Measurements from ENCODE around the gene AKAP10. TPM values are rescaled to one million over a fixed set of nuclear protein-coding genes. Genes with fewer than 3 reads are reported as not detected.
"Not testable (repeated sequence)": the region's sequence is repeated elsewhere in the genome, so short reads cannot be mapped to it uniquely, and the experiment has no call there.

Gene AKAP10
- polyA plus RNA-seq, 3 donors: 28.1 to 31.5 (median 28.8) TPM

DNA sequence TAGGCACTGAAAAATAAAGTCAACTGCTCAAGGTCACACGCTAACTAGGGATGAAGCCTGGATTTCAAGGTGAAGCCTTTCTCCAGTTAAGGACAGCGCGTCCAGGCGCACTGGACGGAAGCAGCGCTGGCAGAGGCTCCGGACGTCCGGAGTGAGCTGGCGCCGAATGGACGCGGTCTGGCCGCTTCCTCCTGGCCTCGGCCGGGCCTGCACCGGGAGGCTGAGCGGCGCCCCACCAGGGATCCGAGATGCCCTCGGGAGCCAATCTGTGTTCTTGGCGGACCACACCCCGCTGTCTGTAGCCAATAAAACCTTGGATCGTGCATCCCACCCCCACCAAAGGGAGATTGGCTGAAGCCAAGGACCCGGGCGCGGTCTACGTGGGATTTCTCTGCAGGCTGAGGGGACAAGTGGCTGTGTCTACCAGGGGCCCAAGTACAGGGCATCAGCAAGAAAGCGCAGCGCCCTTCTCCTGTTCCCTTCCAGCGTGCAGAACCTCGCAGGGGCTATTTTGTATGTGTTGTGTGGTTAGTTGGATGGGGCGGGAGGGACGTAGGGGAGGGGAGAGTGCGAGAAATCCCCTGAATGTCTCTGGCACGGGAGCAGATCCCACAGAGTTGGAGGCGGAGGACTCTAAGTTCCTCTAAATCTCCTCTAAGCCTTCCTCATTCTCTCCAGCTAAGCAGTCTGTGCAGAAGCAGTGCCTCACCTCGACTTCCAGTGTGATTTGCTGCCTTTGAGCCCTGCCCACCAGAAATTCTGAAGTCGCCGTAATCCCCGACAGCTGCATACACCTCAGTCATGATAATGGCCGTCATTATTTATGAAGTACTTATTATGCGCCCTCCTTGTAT is 2.5 kb upstream of the AKAP10 start:
- DNase-seq (ENCODE audit: low read depth in 3 of 3, low spot score in 2 of 3): no peak

DNA sequence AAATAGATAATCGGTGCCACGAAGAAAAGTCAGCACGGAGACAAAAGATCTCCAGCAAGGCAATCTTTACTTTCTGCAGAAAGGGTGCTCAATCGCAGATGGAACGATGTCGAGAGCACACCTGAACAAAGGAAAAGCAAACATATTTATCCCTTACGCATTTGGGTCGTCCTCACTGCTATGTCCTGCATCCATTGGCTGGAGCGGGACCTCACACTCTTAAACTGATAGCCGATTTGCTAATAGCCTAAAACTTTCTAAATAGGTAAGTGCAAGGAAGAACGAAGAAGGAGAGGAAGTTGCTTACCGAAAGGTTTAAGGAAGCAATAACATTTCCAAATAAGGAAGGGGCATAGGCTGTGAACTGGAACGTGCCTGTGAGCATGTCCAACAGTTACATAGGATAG is 1.2 kb upstream of the AKAP10 start:
- no peak for DNase-seq (ENCODE audit: low read depth in 3 of 3, low spot score in 2 of 3)

DNA sequence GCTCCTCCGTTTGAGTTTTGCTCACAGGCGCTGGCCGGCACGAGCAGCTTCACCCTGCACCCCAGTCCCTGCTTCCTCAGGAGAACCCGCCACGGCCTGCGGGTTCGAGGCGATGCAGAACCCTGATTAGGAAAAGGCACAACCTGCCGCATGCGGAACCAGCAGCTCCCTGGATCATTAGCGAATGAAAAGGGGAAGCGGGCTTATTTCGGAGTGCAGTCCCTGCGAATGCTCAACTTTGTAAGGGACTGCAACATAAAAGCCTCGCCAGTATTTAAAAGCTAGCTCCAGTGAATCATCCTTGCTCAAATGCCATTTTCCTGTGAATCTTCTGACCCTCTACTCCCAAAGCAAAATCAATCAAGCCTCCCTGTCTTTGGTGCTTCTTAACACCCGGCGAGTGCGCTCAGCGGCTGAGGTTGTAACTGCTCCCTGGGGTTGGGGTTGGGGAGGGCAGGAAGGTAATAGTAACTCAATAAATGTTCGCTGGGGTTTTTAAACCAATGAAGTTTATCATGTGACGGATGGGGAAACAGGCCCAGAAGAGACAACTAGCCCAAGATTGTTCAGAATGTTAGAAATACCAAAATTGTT is 678 bp upstream of the AKAP10 start:
- no peak for DNase-seq (ENCODE audit: low read depth in 3 of 3, low spot score in 2 of 3)

DNA sequence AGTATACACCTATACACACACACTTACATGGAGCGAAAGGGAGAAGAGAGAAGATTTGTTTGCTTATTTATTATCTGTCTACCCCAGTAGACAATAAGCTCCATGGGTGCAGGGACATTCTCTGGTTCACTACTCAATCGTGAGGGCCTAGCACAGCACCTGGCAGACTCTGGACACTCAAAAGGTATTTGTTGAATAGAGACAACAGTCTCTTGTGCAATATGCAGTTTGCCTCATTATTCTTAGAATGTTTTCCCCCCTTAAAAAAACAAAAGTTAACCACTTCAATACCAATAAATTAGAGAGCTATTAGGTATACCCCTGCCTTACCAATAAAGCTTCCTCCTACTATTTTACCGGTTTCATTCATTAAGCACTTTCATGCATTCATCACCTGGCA is 2.0 kb downstream of the AKAP10 start:
- DNase-seq (ENCODE audit: low read depth in 3 of 3, low spot score in 2 of 3): no peak

DNA sequence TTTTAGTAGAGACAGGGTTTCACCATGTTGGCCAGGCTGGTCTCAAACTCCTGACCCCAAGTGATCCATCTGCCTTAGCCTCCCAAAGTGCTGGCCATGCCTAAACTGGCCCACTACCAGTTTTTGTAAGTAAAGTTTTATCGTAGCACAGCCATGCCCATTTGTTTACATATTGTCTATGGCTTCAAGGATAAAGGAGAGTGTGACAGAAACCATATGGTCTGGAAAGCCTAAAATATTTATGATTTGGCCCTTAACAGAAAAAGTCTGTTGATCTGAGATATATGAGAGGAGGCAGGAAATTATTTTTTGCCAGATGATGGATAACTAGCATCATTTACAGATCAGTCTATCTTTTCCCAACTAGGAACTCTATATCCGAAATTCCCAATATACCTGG is 4.5 kb downstream of the AKAP10 start:
- DNase-seq (ENCODE audit: low read depth in 3 of 3, low spot score in 2 of 3): no peak

DNA sequence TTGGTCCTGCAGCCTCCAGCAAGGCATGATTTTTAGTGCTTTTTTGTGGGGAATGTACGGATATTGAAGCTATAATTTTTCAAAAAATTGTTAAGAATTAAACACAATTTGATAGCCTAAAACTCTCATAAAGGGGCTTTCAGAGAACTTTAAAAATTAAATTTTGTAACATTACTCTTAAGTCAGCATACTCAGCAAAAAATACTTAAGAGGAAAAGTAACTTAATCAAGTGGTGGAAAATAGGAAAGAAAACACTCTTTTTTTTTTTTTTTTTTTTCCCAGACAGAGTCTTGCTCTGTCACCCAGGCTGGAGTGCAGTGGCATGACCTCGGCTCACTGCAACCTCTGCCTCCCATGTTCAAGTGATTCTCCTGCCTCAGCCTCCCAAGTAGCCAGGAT is 14.7 kb downstream of the AKAP10 start:
- DNase-seq (ENCODE audit: low read depth in 3 of 3, low spot score in 2 of 3): not testable (repeated sequence)

DNA sequence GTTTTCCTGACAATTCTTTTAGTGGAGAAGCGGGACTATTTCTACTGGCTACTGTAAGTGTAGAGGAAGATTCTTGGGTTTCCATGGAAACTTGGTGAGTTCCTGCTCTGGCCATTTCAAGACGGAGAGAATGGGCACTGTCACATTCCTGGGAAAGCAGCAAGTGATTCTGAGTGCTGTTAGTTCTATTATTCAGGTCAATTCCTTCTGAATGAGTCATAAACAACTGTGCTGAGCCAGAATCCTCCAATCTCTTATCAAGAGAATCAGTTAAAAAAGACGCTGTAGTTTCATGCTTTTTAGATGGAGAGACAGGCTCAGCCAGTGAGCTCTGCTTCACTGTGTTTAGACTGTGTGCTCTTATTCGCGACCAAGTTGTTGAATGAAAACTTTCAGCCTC is 19.6 kb downstream of the AKAP10 start:
- no peak for DNase-seq (ENCODE audit: low read depth in 3 of 3, low spot score in 2 of 3)

DNA sequence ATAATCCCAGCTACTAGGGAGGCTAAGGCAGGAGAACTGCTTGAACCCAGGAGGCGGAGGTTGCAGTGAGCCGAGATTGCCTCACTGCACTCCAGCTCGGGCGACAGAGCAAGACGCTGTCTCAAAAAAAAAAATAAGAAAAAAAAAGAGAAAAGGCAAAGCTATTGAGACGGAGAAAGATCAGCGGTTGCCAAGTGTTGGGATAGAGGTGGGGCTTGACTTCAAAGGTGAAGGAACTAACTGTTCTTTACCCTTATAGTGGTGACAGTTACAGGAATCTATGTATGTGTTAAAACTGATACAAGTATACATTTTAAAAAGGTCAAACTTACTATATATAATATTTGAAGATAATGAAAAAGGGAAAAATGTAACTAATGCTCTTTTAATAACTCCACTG is 22.5 kb downstream of the AKAP10 start:
- no peak for DNase-seq (ENCODE audit: low read depth in 3 of 3, low spot score in 2 of 3)

DNA sequence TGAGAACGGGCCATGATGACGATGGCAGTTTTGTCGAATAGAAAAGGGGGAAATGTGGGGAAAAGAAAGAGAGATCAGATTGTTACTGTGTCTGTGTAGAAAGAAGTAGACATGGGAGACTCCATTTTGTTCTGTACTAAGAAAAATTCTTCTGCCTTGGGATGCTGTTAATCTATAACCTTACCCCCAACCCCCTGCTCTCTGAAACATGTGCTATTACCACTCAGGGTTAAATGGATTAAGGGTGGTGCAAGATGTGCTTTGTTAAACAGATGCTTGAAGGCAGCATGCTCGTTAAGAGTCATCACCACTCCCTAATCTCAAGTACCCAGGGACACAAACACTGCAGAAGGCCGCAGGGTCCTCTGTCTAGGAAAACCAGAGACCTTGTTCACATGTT is 26.2 kb downstream of the AKAP10 start:
- DNase-seq (ENCODE audit: low read depth in 3 of 3, low spot score in 2 of 3): not testable (repeated sequence)

DNA sequence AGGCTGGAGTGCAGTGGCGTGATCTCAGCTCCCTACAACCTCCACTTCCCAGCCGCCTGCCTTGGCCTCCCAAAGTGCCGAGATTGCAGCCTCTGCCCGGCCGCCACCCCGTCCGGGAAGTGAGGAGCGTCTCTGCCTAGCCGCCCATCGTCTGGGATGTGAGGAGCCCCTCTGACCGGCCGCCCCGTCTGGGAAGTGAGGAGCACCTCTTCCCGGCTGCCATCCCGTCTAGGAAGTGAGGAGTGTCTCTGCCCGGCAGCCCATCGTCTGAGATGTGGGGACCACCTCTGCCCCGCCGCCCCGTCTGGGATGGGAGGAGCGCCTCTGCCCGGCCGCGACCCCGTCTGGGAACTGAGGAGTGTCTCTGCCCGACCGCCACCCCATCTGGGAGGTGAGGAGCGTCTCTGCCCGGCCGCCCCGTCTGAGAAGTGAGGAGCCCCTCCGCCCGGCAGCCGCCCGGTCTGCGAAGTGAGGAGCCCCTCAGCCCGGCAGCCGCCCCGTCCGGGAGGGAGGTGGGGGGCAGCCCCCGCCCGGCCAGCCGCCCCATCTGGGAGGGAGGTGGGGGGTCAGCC is 26.9 kb downstream of the AKAP10 start:
- not testable (repeated sequence) for DNase-seq (ENCODE audit: low read depth in 3 of 3, low spot score in 2 of 3)

DNA sequence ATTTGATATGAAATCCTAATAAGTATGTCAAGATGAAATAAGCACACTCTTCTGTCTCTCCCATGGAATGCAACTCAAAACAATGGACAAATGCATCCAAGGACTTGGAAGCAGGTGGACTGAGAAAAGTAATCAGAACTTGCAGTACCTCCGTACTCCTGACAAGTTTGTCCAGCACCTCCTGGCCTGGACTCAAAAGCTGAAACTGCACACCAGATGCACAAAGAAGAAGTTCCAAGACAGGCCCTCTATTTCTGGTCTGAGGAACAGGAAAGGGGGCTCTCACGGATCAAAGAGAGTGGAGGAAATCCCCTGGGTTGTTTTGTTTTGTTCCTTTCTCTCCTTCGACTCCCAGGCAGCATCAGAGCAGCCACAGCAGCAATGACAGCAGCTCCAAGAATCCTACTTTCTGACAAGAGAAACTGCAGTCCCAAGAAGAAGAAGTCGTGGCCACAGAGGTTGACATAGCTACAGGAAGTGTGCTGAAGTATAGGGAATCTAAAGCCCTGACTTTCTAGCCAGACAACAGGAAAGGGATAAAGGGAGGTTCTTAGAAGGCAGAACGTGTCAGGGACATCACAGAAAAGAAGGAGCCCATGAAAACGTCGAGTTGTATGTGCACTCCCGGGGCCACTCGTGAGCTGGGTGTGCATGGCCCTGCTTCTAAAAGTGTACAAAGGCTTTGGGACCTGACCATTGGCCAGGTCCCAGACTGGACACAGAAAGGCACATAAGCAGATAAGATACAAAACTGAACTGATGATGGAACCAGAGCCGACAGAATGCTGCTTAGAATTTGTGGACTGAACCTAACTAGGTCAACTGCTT is 29.3 kb downstream of the AKAP10 start:
- DNase-seq (ENCODE audit: low read depth in 3 of 3, low spot score in 2 of 3): no peak

DNA sequence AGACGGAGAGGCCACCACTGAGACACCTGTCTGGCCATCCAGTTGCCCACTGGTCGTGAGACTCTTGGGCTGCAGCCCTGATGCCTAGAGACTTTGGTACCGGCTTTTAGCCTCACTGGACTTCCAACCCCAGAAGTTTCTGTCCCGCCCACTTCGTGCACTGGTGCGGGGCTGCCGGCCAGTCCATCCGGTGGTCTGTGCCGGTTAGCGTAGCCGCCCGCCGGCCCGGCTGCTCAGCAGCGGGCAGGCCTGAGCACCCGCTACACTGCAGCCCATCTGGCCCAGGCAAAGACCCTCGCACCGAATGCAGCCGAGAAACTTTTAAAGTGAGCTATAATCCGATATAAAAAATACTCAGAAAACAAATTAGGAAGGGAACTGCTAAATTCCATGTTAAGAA is 30.7 kb downstream of the AKAP10 start:
- DNase-seq (ENCODE audit: low read depth in 3 of 3, low spot score in 2 of 3): no peak

DNA sequence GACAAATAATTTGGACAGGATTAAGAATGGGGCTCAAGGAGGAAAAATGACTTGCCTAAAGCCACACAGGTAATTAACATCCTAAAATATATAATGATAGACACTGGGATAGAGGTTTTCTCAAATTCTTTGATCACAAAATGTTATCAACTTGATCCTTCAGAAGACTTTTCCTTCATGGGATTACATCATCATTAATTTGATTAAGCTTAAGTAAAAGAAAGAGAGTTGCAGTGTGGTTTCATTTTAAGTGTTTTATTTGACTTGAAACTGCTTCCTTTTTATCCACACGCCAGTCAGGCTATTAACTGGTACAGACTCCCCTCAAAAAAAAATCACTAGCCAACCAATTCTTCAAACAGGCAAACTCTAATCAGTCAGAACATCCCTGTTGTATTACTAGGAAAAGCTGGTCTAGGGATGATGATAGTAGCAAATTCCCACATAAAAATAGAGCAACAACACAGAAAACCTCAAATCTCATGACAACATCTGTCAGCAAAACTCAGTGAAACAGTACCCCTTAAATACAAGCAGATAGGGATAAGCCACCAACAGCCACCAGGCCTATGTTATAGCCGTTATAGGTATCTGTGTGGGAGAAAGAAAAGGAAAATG is 32.5 kb downstream of the AKAP10 start:
- no peak for DNase-seq (ENCODE audit: low read depth in 3 of 3, low spot score in 2 of 3)

DNA sequence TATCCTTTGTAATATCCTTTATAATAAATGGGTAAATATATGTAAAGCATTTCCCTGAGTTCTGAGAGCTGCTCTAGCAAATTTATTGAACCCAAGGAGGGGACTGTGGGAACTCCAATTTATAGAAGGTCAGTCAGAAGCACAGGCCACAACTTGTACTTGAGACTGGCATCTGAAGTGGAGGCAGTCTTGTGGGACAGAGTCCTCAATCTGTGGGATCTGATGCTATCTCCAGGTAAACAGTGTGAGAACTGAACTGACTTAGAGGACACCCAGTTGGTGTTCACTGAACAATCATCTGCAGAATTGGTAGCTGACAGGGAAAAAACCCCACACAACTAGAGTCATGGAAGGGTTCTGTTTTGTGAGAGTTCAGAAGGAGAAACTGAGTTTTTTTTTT is 34.0 kb downstream of the AKAP10 start:
- DNase-seq (ENCODE audit: low read depth in 3 of 3, low spot score in 2 of 3): no peak

DNA sequence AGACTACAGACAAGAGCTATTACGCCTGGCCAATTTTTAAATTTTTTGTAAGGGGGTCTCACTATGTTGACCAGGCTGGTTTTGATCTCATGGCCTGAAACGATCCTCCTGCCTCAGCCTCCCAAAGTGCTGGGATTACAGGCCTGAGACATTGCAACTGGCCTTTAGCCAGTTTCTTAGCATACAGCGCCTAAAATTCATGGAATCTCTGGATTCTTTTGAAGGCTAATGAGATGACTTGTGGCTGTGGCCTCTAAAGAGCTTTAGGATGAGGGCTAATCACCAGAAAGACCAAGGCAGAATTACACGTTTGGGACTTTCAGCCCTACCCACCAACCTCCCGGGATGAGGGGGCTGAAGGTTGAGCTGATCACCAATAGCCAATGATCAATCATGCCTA is 34.6 kb downstream of the AKAP10 start:
- DNase-seq (ENCODE audit: low read depth in 3 of 3, low spot score in 2 of 3): no peak

DNA sequence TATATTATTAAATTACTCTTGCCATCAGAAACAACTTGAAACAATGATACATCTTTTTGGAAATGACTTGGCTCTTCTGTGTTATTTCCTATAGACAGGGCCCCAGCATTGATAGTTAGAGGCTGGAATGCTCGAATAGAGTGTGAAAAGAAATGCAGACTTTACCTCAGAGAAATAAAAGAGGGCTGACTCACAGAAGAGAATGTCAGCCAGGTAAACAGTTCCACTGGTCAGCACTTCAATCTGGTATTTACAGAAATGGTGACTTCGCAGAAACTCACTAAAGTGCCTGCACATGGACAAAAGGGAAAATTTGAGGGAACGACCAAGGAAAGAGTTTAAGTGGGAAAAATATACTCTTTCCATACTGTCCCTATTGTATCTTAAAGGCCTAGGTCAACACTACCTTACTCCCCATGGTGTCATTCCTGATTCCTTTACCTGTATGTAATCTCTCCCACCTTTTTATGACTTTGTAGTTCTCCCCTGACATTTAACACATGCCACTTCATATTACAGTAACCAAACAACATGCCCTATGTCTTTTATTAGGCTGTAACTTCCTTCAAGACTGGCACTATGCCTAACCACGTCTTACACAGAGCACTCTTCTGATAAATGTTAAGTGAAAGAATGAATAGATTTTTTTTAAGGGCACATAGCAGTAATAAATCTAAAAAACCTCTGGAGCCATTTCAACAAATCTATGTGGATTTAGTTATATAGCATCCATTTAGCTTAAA is 36.7 kb downstream of the AKAP10 start:
- no peak for DNase-seq (ENCODE audit: low read depth in 3 of 3, low spot score in 2 of 3)

DNA sequence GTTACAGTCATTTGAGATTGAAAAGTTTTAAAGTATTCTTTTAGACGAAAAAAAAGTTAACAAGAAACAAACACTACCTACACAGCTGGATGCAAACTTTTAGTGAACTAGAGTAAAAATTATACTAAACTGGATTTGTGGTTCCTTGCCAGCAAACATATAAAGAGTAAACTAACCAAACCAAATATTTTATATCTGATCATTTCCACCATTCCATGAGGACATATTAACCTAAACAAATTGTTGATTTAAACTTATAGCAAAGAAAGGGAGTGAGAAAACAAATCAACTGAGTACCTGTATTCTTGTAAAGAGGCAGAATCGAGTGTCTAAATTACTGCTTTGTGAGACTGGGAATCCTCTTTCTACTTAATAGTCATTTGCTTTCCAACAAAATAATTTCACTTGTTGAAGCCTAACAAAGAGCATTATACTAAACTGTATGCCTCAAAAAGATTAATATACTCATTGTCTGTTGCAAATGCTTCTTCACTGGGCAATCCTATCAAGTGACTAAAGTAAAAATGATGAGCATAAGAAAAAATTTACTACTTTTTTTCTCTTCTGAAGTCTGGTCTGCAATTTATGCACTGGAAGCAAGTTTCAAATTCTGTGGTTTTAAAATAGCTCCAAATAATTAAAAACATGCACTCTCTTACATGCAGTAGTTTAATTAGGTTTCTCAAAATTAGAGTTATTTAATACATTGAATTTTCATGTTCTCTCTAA is 37.5 kb downstream of the AKAP10 start:
- DNase-seq (ENCODE audit: low read depth in 3 of 3, low spot score in 2 of 3): no peak

DNA sequence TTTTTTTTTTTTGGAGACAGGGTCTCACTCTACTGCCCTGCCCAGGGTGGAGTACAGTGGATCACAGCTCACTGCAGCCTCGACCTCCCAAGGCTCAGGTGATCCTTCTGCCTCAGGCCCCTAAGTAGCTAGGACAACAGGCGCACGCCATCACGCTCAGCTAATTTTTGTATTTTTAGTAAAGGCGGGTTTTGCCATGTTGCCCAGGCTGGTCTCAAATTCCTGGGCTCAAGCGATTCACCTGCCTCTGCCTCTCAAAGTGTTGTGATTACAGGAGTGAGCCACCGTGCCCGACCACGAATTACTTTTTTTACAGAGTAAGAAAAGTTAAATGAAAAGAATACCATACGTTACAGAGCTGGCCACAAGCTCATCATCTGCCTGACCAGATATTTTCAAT is 38.9 kb downstream of the AKAP10 start:
- DNase-seq (ENCODE audit: low read depth in 3 of 3, low spot score in 2 of 3): no peak

DNA sequence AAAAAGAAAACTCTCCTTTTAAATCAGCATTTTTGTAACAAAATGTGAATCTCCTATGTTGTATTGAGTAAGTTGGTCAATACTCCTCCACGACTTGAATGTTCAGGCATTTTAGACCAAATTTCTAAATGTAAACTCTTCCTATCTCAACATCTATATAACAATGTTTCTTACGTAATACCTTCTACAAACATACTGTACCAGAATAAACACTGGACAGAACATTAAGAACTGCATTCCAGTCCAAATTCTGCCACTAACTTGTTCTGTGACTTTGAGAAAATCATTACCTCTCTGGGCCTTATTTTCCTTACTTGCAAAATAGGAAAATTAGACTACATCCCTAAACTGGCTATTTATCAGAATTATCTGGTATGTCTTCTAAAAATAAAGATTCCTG is 40.1 kb downstream of the AKAP10 start:
- DNase-seq (ENCODE audit: low read depth in 3 of 3, low spot score in 2 of 3): no peak

All from right renal cortex interstitium (tissue), 3 donors.